Endodermal cell (in vitro differentiated cells): ENCODE data around the gene PTPN21. TPM values are rescaled to one million over a fixed set of nuclear protein-coding genes. Genes with fewer than 3 reads are reported as not detected.

Experiments used
- DNase-seq: peaks from one replicate; pipeline ENCODE4 v3.0.0-alpha.2; 2017
- H3K27ac ChIP-seq: 2 replicates; pipeline ENCODE4 v1.5.1; 2013; ENCODE audit warnings: mild to moderate bottlenecking, low read depth, low read length, moderate library complexity
- H3K27me3 ChIP-seq: 2 replicates; pipeline ENCODE4 v1.6.1; 2013; ENCODE audit warnings: mild to moderate bottlenecking, low read length, moderate library complexity; ENCODE audit not compliant: insufficient read depth, control insufficient read depth, poor library complexity, severe bottlenecking
- H3K36me3 ChIP-seq: 2 replicates; pipeline ENCODE4 v1.7.0; 2013; ENCODE audit warnings: mild to moderate bottlenecking, low read length, moderate library complexity; ENCODE audit not compliant: control insufficient read depth, insufficient read depth
- H3K4me1 ChIP-seq: one replicate; pipeline ENCODE4 v1.7.0; 2013; ENCODE audit warnings: low read length; ENCODE audit not compliant: control insufficient read depth, insufficient read depth
- H3K4me3 ChIP-seq: 2 replicates; pipeline ENCODE4 v1.5.1; 2013; ENCODE audit warnings: mild to moderate bottlenecking, low read length, moderate library complexity
- H3K9ac ChIP-seq: 2 replicates; pipeline ENCODE4 v1.6.1; 2013; ENCODE audit warnings: mild to moderate bottlenecking, low read length, moderate library complexity; ENCODE audit not compliant: poor library complexity, severe bottlenecking; ENCODE audit errors: extremely low read depth
- H3K9me3 ChIP-seq: 2 replicates; pipeline ENCODE4 v1.6.1; 2013; ENCODE audit warnings: mild to moderate bottlenecking, low read length, moderate library complexity; ENCODE audit not compliant: control insufficient read depth
- H3K27ac Mint-ChIP-seq: 2 replicates; pipeline ENCODE4 v1.8.0; 2020; ENCODE audit warnings: mixed read lengths
- H3K27me3 Mint-ChIP-seq: 2 replicates; pipeline ENCODE4 v1.8.0; 2021; ENCODE audit warnings: mild to moderate bottlenecking, mixed read lengths; ENCODE audit not compliant: insufficient read depth
- H3K36me3 Mint-ChIP-seq: 2 replicates; pipeline ENCODE4 v1.8.0; 2020; ENCODE audit warnings: low read depth, mixed read lengths
- H3K4me1 Mint-ChIP-seq: 2 replicates; pipeline ENCODE4 v1.8.0; 2020; ENCODE audit warnings: mixed read lengths
- H3K4me3 Mint-ChIP-seq: 2 replicates; pipeline ENCODE4 v1.8.0; 2020; ENCODE audit warnings: mild to moderate bottlenecking, moderate library complexity, mixed read lengths
- H3K9me3 Mint-ChIP-seq: 2 replicates; pipeline ENCODE4 v1.8.0; 2020; ENCODE audit warnings: mild to moderate bottlenecking, mixed read lengths
- CTCF ChIP-seq: fragments of 200-600 bp; sonication (generic); conservative IDR thresholded peaks from 2 replicates; pipeline ENCODE4 v1.5.0; 2021; ENCODE audit warnings: antibody characterized with exemption, mild to moderate bottlenecking
- WGBS, 2 experiments: methylation state at CpG; one replicate each; pipeline versions ENCODE4 v1.1.5 to v1.1.7; 2013; ENCODE audit warnings: missing lambda C conversion rate in 2 of 2, mixed read lengths in 1 of 2; ENCODE audit not compliant: insufficient coverage in 1 of 2, insufficient read length in 1 of 2; 5-methylcytosine and 5-hydroxymethylcytosine counted together
- total RNA-seq, 2 donors: library from RNA; stranded (reverse); fragmentation: NEBNext Ultra II Directional in 1 of 2; extraction: Animal tissue kit (Norgen Biotek cat#: 25700) in 1 of 2; gene quantifications; 2 replicates in 1 of 2; 3 replicates in 1 of 2; pipeline ENCODE4 v1.2.1, GENCODE V29; 2021

Gene PTPN21
- total RNA-seq, 2 donors from 2014 or later: 23.8 to 45.5 TPM

- no peak for TF ChIP-seq CTCF
- Histone ChIP-seq H3K9ac (no peak overlapping the region), H3K27ac (no peak overlapping the region), H3K9me3 (no peaks in the 10 kb centered on the region), H3K4me1 (no peaks in the 10 kb centered on the region), H3K36me3 (peaks cover 89% of the 10 kb centered on the region), H3K4me3 (no peak overlapping the region), H3K27me3 (no peaks in the 10 kb centered on the region)
- no peaks in the 10 kb centered on the region for H3K9me3 Mint-ChIP-seq
- H3K27me3 Mint-ChIP-seq: no peaks in the 10 kb centered on the region
- H3K27ac Mint-ChIP-seq: no peak overlapping the region
- no peaks in the 10 kb centered on the region for H3K4me1 Mint-ChIP-seq
- no peak overlapping the region for H3K4me3 Mint-ChIP-seq
- peaks cover 59% of the 10 kb centered on the region for H3K36me3 Mint-ChIP-seq
- 96% methylated on average over 3 to 6 of the region's 6 CpGs for WGBS, 2 experiments
- DNase-seq: no peak
Observed at GRCh38 chr14:88499225-88499624, 55.6 kb downstream of the PTPN21 start.

GRCh38 chr14:88496414-88496813, 58.4 kb downstream of the PTPN21 start:
- Histone ChIP-seq H3K27ac (no peak overlapping the region), H3K4me3 (no peak overlapping the region), H3K36me3 (peaks cover 85% of the 10 kb centered on the region), H3K9ac (no peak overlapping the region), H3K9me3 (no peaks in the 10 kb centered on the region), H3K27me3 (no peaks in the 10 kb centered on the region), H3K4me1 (no peaks in the 10 kb centered on the region)
- no peak overlapping the region for H3K4me3 Mint-ChIP-seq
- H3K9me3 Mint-ChIP-seq: no peaks in the 10 kb centered on the region
- no peak overlapping the region for H3K27ac Mint-ChIP-seq
- no peaks in the 10 kb centered on the region for H3K27me3 Mint-ChIP-seq
- peaks cover 51% of the 10 kb centered on the region for H3K36me3 Mint-ChIP-seq
- no peak for DNase-seq
- TF ChIP-seq CTCF: no peak
- H3K4me1 Mint-ChIP-seq: peaks cover 4% of the 10 kb centered on the region
- WGBS, 2 experiments: 94 to 100% methylated on average over 2 to 3 of the region's 3 CpGs

GRCh38 chr14:88493392-88494185, 61.2 kb downstream of the PTPN21 start:
- Mint-ChIP-seq H3K4me1 (peaks cover 4% of the 10 kb centered on the region), H3K27ac (no peak overlapping the region)
- 91 to 97% methylated on average over 5 to 6 of the region's 6 CpGs for WGBS, 2 experiments

More at GRCh38 chr14:88493392-88494185, 61.2 kb downstream of the PTPN21 start:
- H3K36me3 Mint-ChIP-seq: peaks cover 37% of the 10 kb centered on the region
- no peaks in the 10 kb centered on the region for H3K27me3 Mint-ChIP-seq
- H3K9ac ChIP-seq: no peak overlapping the region
- H3K4me3 ChIP-seq: no peak overlapping the region
- no peak for TF ChIP-seq CTCF
- H3K36me3 ChIP-seq: peaks cover 81% of the 10 kb centered on the region
- no peaks in the 10 kb centered on the region for H3K9me3 Mint-ChIP-seq
- no peaks in the 10 kb centered on the region for H3K4me1 ChIP-seq
- H3K9me3 ChIP-seq: no peaks in the 10 kb centered on the region
- DNase-seq: no peak
- no peak overlapping the region for H3K27ac ChIP-seq
- H3K4me3 Mint-ChIP-seq: no peak overlapping the region
- no peaks in the 10 kb centered on the region for H3K27me3 ChIP-seq
